GM12875 (cell line): ENCODE data around the gene KNSTRN.
A peak's percentile ranks its signal among the peaks of the same experiment; 100 is the strongest.

Experiments used
- H3K4me3 ChIP-seq: one replicate; pipeline ENCODE4 v1.5.1; 2011; ENCODE audit warnings: low read depth, low read length, control low read depth
- CTCF ChIP-seq: IDR thresholded peaks from 2 replicates; pipeline ENCODE4 v1.5.1; 2011; ENCODE audit warnings: low read depth, mild to moderate bottlenecking, control low read depth, inconsistent platforms, low read length, moderate library complexity, borderline replicate concordance; ENCODE audit not compliant: insufficient read depth

KNSTRN gene

GRCh38 chr15:40367371-40367685 is 15.2 kb upstream of the KNSTRN start:
- no peak for TF ChIP-seq CTCF
- H3K4me3 ChIP-seq, result no peak overlapping the region

- peak overlapping the region; percentile 33 for H3K4me3 ChIP-seq
- peak; percentile 89 for TF ChIP-seq CTCF
These were observed 14.6 kb upstream of the KNSTRN start for GRCh38 chr15:40367686-40368611.

GRCh38 chr15:40368719-40369473 is 13.6 kb upstream of the KNSTRN start:
- no peak for TF ChIP-seq CTCF
- H3K4me3 ChIP-seq, result no peak overlapping the region

- no peak for TF ChIP-seq CTCF
- no peak overlapping the region for H3K4me3 ChIP-seq
These were observed 13.0 kb upstream of the KNSTRN start for GRCh38 chr15:40369474-40369869.

DNA sequence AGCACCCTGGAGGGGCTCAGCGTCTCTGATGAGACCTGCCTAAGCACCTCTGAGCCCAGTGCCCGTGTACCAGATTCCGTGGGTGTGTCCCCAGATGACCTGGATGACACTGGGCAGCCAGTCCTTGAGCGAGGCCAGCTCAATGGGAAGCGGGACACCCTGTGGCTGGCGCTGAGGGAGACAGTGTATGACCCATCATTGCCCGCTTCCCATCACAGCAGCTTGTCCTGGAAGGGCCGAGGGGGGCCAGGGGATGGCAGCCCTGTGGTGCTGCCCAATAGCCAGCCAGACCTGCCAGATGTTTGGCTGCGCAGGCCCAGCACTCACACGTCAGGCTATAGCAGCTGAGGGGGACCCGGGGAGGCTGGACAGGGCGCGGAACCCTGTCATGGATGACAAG is 12.6 kb upstream of the KNSTRN start:
- no peak overlapping the region for H3K4me3 ChIP-seq
- no peak for TF ChIP-seq CTCF

GRCh38 chr15:40372981-40373380 is 9.5 kb upstream of the KNSTRN start:
- no peak for TF ChIP-seq CTCF
- H3K4me3 ChIP-seq, result no peak overlapping the region

DNA sequence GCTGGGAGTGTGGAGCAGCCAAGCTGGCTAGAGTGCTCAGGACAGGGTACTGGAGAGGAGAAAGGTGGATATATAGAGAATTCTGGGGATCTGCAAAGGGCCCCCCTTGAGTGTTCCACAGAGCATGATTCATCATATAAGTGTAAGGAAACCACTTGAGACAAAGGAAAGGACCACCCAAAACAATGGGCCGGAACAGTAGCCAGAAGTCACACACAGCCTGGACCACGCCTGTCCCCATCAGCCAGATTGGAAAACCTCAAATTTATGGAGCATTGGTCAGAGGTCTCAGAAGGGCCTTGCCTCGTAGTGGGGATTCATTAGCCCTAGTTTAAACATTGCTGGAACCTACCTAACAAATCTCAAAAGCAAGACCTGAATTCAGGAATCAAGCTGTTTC is 4.9 kb upstream of the KNSTRN start:
- no peak overlapping the region for H3K4me3 ChIP-seq
- TF ChIP-seq CTCF, result no peak
